ENCODE results near the gene KREMEN1.

GRCh38 chr22:29095459-29095858 is 22.6 kb downstream of the KREMEN1 start:
- TF ChIP-seq, protein P1, sequence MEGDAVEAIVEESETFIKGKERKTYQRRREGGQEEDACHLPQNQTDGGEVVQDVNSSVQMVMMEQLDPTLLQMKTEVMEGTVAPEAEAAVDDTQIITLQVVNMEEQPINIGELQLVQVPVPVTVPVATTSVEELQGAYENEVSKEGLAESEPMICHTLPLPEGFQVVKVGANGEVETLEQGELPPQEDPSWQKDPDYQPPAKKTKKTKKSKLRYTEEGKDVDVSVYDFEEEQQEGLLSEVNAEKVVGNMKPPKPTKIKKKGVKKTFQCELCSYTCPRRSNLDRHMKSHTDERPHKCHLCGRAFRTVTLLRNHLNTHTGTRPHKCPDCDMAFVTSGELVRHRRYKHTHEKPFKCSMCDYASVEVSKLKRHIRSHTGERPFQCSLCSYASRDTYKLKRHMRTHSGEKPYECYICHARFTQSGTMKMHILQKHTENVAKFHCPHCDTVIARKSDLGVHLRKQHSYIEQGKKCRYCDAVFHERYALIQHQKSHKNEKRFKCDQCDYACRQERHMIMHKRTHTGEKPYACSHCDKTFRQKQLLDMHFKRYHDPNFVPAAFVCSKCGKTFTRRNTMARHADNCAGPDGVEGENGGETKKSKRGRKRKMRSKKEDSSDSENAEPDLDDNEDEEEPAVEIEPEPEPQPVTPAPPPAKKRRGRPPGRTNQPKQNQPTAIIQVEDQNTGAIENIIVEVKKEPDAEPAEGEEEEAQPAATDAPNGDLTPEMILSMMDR (IDR thresholded peaks at IDR 0.05) = no peak
- TF ChIP-seq POLR2A (IDR thresholded peaks at IDR 0.05) = no peak
